OCI-LY1 (cell line): ENCODE measurements around the gene NRCAM.

Source experiments
- EZH2 ChIP-seq: fragments of 200-600 bp; sonication (generic), shearing (Covaris generic); IDR thresholded peaks from 2 replicates; pipeline ENCODE4 v1.8.0; 2017; ENCODE audit warnings: borderline replicate concordance, mixed run types, mild to moderate bottlenecking, antibody characterized with exemption, low read length, moderate library complexity, mixed read lengths
- TF ChIP-seq, protein P1 (sequence below): fragments of 200-600 bp; sonication (generic), shearing (Covaris generic); IDR thresholded peaks from 2 replicates; pipeline ENCODE4 v1.5.1; 2017; ENCODE audit warnings: mild to moderate bottlenecking, antibody characterized with exemption, low read length, moderate library complexity, mixed read lengths

DNA sequence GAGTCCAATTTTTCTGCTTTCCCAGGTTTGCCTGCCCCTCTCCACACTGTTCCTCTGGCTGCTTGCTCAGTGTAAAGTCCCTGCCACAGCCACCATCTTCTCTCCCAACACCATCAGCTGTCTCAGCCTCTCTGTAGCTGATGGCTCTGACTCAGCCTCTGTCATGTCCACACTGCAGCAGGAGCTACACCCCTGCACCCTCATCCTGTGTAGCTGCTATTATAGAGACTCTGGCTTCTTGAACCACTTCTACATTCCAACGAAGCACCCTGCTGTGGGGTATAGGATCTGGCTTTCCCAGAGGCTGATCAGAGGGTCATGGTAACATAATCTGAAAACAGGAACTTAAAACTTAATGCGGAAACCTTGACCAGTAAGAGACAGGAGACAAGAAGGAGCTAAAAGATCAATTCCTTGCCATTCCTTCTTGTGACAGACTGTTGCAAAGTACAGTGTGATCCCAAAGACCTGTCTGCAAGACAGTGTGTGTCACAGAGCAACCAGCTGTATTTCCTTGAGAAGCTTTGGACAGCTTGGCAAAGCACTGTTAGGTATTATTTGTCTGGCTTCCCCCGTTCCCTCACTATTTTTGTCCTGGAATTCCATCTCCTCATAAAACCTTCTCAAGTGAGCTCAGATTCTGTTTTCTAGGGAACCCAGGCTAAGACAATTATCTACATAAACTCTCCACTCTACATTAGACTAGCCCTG, 42.3 kb downstream of the NRCAM start:
- TF ChIP-seq, protein P1, sequence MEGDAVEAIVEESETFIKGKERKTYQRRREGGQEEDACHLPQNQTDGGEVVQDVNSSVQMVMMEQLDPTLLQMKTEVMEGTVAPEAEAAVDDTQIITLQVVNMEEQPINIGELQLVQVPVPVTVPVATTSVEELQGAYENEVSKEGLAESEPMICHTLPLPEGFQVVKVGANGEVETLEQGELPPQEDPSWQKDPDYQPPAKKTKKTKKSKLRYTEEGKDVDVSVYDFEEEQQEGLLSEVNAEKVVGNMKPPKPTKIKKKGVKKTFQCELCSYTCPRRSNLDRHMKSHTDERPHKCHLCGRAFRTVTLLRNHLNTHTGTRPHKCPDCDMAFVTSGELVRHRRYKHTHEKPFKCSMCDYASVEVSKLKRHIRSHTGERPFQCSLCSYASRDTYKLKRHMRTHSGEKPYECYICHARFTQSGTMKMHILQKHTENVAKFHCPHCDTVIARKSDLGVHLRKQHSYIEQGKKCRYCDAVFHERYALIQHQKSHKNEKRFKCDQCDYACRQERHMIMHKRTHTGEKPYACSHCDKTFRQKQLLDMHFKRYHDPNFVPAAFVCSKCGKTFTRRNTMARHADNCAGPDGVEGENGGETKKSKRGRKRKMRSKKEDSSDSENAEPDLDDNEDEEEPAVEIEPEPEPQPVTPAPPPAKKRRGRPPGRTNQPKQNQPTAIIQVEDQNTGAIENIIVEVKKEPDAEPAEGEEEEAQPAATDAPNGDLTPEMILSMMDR: no peak
- TF ChIP-seq EZH2: no peak
